ENCODE measurements around the gene PHACTR1. TPM values are rescaled to one million over a fixed set of nuclear protein-coding genes. Genes with fewer than 3 reads are reported as not detected.

PHACTR1 gene
- total and polyA plus RNA-seq, 9 of the 15 experiments (the other 6 are each of a cell fraction or from before 2014, with no cell fraction given) = 11.5 to 32.6 (median 22.0) TPM

- TF ChIP-seq, protein P1, sequence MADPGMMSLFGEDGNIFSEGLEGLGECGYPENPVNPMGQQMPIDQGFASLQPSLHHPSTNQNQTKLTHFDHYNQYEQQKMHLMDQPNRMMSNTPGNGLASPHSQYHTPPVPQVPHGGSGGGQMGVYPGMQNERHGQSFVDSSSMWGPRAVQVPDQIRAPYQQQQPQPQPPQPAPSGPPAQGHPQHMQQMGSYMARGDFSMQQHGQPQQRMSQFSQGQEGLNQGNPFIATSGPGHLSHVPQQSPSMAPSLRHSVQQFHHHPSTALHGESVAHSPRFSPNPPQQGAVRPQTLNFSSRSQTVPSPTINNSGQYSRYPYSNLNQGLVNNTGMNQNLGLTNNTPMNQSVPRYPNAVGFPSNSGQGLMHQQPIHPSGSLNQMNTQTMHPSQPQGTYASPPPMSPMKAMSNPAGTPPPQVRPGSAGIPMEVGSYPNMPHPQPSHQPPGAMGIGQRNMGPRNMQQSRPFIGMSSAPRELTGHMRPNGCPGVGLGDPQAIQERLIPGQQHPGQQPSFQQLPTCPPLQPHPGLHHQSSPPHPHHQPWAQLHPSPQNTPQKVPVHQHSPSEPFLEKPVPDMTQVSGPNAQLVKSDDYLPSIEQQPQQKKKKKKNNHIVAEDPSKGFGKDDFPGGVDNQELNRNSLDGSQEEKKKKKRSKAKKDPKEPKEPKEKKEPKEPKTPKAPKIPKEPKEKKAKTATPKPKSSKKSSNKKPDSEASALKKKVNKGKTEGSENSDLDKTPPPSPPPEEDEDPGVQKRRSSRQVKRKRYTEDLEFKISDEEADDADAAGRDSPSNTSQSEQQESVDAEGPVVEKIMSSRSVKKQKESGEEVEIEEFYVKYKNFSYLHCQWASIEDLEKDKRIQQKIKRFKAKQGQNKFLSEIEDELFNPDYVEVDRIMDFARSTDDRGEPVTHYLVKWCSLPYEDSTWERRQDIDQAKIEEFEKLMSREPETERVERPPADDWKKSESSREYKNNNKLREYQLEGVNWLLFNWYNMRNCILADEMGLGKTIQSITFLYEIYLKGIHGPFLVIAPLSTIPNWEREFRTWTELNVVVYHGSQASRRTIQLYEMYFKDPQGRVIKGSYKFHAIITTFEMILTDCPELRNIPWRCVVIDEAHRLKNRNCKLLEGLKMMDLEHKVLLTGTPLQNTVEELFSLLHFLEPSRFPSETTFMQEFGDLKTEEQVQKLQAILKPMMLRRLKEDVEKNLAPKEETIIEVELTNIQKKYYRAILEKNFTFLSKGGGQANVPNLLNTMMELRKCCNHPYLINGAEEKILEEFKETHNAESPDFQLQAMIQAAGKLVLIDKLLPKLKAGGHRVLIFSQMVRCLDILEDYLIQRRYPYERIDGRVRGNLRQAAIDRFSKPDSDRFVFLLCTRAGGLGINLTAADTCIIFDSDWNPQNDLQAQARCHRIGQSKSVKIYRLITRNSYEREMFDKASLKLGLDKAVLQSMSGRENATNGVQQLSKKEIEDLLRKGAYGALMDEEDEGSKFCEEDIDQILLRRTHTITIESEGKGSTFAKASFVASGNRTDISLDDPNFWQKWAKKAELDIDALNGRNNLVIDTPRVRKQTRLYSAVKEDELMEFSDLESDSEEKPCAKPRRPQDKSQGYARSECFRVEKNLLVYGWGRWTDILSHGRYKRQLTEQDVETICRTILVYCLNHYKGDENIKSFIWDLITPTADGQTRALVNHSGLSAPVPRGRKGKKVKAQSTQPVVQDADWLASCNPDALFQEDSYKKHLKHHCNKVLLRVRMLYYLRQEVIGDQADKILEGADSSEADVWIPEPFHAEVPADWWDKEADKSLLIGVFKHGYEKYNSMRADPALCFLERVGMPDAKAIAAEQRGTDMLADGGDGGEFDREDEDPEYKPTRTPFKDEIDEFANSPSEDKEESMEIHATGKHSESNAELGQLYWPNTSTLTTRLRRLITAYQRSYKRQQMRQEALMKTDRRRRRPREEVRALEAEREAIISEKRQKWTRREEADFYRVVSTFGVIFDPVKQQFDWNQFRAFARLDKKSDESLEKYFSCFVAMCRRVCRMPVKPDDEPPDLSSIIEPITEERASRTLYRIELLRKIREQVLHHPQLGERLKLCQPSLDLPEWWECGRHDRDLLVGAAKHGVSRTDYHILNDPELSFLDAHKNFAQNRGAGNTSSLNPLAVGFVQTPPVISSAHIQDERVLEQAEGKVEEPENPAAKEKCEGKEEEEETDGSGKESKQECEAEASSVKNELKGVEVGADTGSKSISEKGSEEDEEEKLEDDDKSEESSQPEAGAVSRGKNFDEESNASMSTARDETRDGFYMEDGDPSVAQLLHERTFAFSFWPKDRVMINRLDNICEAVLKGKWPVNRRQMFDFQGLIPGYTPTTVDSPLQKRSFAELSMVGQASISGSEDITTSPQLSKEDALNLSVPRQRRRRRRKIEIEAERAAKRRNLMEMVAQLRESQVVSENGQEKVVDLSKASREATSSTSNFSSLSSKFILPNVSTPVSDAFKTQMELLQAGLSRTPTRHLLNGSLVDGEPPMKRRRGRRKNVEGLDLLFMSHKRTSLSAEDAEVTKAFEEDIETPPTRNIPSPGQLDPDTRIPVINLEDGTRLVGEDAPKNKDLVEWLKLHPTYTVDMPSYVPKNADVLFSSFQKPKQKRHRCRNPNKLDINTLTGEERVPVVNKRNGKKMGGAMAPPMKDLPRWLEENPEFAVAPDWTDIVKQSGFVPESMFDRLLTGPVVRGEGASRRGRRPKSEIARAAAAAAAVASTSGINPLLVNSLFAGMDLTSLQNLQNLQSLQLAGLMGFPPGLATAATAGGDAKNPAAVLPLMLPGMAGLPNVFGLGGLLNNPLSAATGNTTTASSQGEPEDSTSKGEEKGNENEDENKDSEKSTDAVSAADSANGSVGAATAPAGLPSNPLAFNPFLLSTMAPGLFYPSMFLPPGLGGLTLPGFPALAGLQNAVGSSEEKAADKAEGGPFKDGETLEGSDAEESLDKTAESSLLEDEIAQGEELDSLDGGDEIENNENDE (IDR thresholded peaks at IDR 0.05; ENCODE audit: low read depth, low read length) = no peak
Measured at GRCh38 chr6:13300643-13301590, 584.4 kb downstream of the PHACTR1 start (continued).
